ENCODE results near the gene HHIPL1.
"Not testable (repeated sequence)": the region's sequence is repeated elsewhere in the genome, so short reads cannot be mapped to it uniquely, and the experiment has no call there.

The HHIPL1 gene

GRCh38 chr14:99636487-99636886 lies 8.4 kb upstream of the HHIPL1 start:
- DNase-seq, result peak in 1 of 2 experiments; percentile 1

DNA sequence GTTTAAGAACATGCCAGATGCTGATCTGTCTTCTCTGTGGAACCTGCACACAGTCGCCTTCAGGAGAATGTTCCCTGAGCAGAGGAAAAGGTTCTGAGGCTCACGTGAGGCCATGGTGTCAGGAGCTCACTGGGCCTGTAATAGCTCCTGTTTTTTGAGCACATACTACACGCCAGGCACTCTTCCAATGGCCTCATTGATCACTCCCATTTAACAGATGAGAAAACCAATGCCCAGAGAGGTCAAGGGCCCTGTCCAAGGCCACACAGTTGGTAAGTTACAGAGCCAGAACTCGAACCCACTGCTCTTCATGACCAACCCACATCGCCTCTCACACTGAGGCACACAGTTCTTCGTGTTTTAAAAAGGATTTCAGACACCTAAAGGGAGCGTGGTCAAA lies 7.3 kb upstream of the HHIPL1 start:
- no peak for DNase-seq

- DNase-seq, result not testable (repeated sequence)
These were observed 2.2 kb upstream of the HHIPL1 start for GRCh38 chr14:99642771-99643170.

GRCh38 chr14:99643343-99643742 lies 1.6 kb upstream of the HHIPL1 start:
- DNase-seq, result no peak

DNA sequence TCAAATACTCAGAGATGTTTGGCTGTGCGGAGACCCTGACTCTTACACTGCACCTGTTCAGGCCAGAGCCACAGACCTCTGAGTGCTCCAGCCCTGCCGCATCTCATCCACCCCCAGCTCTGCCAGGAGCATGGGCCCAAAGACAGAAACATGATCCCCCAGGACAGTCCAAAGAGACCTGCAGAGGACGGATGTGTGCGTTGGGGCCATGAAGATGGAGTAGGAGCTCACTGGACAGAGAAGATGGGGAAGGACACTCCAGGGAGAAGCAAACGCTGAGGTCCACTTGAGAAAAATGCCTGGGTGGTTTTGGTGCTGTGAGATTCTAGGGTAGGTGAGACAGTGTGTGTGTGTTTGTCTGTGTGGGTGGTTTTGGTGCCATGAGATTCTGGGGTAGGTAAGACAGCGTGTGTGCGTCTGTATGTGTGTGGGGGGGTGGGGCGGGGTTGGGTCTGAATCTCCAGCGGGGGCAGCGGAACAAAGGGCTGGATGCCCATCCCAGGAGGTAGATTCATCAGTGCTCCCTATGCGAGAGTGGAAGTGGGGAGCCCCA lies 818 bp upstream of the HHIPL1 start:
- DNase-seq, result no peak

DNA sequence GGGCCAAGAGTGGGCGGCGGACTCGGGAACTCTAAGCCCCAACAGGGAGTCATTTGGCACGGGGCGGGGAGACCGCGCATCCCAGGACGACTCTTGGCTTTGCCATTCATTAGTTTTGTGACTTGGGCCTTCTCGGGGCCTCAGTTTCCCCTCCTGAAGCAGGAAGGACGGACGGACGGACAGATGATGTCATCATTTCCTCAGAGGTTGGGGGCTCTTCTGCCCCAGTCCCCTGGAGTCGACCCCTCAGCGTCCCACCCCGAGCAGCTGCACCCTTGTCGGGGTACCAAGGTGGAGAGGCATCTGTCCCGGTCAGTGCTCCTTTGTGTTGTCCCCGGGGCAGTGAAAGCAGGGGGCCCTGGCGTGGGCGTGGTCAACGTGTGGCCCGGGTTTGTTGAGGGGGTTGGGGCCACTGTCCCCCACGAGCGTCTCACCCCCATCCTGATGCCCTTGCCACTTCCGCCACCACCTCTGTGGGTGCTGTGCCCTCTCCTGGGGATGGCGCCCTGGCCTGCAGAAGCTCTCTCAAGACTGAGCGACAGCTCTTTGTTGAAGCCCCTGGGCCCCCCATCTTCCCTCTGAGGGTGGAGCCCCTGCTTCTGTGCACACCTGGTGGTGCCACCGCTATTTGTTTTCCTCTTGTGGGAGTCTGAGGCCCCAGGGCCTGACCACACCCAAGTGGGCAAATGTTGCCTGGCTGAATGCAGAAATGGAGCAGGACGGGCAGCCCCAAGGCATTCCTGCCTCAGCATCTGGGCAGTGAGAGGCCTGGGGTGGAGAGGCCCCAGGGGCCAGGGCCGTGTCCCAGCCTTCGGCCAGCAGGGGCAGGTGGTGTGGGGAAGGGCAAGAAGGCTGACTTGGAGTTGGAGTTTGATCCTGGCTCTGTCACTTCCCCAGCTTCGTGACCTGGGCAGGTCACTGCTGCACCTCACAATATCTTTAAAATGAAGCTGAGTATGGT lies 896 bp downstream of the HHIPL1 start:
- no peak for DNase-seq

DNA sequence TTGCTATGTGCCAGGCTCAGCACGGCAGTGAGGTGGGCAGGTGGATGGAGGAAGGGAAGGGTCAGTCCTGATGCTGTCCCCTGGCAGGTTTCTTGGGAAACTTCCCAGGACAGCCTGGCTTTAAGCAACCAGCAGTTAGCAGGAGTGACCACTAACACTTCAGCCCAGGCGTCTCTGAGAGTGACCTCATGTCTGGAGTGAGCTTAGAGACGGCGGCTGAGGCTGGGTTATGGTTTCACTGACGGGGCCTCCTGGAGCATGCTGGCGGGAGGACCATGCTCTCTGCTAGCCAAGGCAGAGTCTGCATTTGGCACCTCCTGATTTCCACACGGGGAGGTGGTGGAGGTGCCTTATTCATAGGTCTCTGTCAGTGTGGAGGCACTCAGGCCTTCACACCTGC lies 2.5 kb downstream of the HHIPL1 start:
- DNase-seq, result no peak

DNA sequence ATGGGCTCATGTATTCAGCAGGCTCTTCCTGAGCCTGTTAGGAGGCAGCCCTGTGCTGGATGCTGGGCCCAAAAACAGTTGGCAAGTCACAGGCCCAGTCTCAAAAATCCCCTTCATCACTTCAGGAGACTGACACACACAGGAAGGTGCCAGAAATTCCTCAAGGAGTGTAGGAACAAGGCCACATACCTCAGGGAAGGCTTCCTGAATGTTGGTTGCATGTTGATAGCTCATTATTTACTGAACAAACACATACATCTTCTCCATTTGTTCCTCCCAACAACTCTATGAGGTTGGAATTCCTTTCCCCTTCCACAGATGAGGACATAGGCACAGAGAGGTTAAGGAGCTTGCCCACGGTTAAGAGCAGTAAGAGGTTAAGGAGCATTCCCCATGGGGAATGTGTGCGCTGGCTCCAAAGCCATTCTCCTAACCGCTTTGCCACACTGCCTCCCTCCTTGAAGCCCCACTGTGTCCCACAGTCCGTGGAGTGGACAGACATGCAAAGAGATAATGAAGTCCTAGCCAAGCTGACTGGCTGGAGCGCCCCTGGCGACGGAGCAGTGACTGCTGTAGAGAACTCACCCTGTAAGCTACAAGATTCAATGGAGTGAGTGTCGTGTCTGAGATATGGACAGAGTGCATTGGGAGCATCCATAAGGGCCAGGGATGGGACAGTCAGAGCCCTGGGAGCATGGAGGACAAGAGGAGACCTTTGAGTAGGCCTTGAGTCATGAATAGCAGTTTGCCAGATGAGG lies 3.3 kb downstream of the HHIPL1 start:
- DNase-seq, result no peak

DNA sequence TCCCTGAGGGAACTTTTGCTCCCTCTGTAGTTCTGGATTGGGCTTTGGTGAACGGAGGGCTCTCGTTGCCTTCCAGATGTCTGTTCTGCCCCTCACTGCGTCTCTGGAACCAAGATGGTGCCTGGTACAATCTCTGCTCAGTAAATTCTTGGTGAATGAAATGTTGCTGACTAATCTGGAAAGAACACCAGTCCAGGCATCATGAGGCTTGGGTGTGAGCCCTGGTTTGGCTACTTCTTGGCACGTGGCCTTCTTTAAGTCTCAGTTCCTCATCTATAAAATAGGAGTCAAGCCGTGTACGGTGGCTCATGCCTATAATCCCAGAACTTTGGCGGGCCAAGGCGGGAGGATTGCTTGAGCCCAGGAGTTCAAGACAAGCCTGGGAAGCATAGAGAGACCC lies 4.3 kb downstream of the HHIPL1 start:
- DNase-seq, result no peak

DNA sequence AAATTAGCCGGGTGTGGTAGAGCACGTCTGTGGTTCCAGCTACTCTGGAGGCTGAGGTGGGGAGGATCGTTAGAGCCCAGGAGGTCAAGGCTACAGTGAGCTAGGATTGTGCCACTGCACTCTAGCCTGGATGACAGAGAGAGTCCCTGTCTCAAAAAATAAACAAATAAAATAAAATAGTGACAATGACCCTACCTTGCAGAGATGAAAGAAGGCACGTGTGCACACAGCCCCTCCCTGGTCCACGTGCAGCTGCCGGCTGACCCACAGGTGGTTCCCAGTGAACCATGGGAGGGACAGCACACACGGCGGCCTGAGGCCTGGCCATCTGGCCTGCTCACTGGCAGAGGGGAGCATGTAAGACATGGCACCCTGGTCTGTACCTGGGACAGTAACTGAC lies 4.7 kb downstream of the HHIPL1 start:
- no peak for DNase-seq

- no peak for DNase-seq
These were observed 5.3 kb downstream of the HHIPL1 start for GRCh38 chr14:99650189-99650588.

GRCh38 chr14:99651953-99652746 lies 7.2 kb downstream of the HHIPL1 start:
- DNase-seq, result no peak

- DNase-seq, result no peak
These were observed 9.5 kb downstream of the HHIPL1 start for GRCh38 chr14:99654235-99654985.

DNA sequence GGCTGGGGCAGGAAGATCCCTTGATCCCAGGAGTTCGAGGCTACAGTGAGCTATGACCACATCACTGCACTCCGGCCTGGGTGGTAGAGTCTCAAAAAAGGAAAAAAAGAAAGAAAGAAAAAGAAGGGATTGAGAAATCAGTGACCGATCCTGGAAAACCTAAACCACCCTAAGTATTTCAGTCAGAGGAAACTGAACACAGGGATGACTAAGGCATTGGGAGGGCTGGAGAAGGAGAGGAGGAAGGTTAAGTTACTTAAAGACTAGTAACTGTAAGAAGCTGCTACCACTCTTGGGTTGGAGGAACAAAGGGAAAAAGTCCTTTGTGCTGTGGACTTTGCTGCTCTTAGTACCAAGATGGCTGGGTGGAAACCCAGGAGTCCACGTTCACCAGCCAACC lies 10.6 kb downstream of the HHIPL1 start:
- DNase-seq, result no peak

DNA sequence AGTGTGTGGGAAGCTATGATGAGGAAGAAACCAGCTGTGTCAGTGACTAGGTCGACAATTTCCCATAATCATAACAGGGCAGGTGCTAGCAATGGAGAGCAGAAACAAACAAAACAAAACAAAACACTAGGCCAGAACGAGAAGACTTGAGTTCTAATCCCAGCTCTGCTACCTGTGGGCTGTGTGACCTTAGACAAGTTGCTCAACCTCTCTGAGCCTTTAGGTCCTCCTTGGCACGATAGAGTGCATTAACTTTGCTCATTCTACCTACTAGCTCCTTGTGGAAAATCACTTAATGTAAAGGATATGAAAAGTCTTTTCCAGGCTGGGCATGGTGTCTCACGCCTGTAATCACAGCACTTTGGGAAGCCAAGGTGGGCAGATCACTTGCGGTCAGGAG lies 11.2 kb downstream of the HHIPL1 start:
- DNase-seq, result no peak

GRCh38 chr14:99657645-99658155 lies 12.8 kb downstream of the HHIPL1 start:
- DNase-seq, result no peak

- no peak for DNase-seq
These were observed 13.4 kb downstream of the HHIPL1 start for GRCh38 chr14:99658218-99658845.

- DNase-seq, result no peak
These were observed 14.4 kb downstream of the HHIPL1 start for GRCh38 chr14:99659333-99659741.

DNA sequence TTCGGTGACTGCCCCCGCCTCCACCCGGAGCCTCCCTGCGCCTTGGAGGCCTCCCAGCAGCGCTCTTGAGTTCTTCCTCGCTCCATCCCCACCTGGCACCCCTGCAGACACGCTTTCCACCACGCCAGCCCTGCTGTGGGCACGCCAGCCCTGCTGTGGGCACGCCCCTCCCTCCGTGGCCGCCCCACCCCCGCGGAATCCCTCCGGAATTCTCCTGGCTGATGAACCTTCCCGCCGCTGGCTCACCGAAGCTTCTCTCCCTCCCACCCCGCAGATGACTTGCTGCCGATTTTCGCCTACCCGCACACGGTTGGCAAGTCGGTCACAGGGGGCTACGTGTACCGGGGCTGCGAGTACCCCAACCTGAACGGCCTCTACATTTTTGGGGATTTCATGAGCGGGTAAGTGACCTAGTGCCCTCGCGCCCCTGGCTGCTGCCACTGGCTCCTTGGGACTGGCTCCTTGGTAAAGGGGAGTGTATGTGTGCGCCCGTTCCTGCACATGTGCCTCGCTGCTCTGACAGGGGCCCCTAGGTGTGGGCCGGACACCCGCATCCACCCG lies 15.2 kb downstream of the HHIPL1 start:
- no peak for DNase-seq

- DNase-seq, result no peak
These were observed 15.9 kb downstream of the HHIPL1 start for GRCh38 chr14:99660794-99661193.

GRCh38 chr14:99661206-99661605 lies 16.3 kb downstream of the HHIPL1 start:
- DNase-seq, result not testable (repeated sequence)
